ENCODE results near the gene TADA2B. TPM values are rescaled to one million over a fixed set of nuclear protein-coding genes. Genes with fewer than 3 reads are reported as not detected.
"Not testable (repeated sequence)": the region's sequence is repeated elsewhere in the genome, so short reads cannot be mapped to it uniquely, and the experiment has no call there.

Gene TADA2B
- total RNA-seq, 1 donor from 2014 or later: 21.2 TPM

DNA sequence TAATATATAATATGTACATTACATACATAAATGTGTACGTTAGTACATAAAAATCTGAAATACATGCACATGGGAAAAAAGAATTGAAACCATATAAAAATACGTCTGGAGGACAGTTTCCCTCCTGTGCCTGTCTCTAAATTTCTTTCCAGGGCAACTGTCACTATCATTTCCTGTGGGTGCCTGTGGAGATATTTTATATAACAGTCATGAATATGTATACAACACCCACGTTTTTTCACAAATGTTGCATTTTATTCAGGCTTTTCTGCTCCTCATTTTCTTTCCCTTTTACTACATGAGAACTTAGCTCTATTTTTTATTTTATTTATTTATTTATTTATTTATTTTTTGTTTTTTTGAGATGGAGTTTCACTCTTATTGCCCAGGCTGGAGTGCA, 48.9 kb downstream of the TADA2B start:
- no peak overlapping the region for H3K4me3 Mint-ChIP-seq (ENCODE audit: low read depth)
- TF ChIP-seq CTCF (IDR thresholded peaks at IDR 0.05; ENCODE audit: unreplicated experiment): no peak
- H3K4me1 Mint-ChIP-seq (ENCODE audit: low read depth): peaks cover 1% of the 10 kb centered on the region
- no peak for DNase-seq (ENCODE audit: low spot score, unreplicated experiment)
- no peaks in the 10 kb centered on the region for H3K9me3 Mint-ChIP-seq (ENCODE audit: low read depth)
- no peaks in the 10 kb centered on the region for H3K36me3 Mint-ChIP-seq (ENCODE audit: insufficient read depth)
- peaks cover 27% of the 10 kb centered on the region for H3K27me3 Mint-ChIP-seq
- H3K27ac Mint-ChIP-seq: no peak overlapping the region

GRCh38 chr4:7094916-7095315, 51.7 kb downstream of the TADA2B start:
- Mint-ChIP-seq H3K27ac (no peak overlapping the region), H3K36me3 (ENCODE audit: insufficient read depth) (no peaks in the 10 kb centered on the region), H3K27me3 (peaks cover 33% of the 10 kb centered on the region), H3K9me3 (ENCODE audit: low read depth) (no peaks in the 10 kb centered on the region), H3K4me3 (ENCODE audit: low read depth) (no peak overlapping the region), H3K4me1 (ENCODE audit: low read depth) (no peaks in the 10 kb centered on the region)
- no peak for TF ChIP-seq CTCF (IDR thresholded peaks at IDR 0.05; ENCODE audit: unreplicated experiment)
- no peak for DNase-seq (ENCODE audit: low spot score, unreplicated experiment)

DNA sequence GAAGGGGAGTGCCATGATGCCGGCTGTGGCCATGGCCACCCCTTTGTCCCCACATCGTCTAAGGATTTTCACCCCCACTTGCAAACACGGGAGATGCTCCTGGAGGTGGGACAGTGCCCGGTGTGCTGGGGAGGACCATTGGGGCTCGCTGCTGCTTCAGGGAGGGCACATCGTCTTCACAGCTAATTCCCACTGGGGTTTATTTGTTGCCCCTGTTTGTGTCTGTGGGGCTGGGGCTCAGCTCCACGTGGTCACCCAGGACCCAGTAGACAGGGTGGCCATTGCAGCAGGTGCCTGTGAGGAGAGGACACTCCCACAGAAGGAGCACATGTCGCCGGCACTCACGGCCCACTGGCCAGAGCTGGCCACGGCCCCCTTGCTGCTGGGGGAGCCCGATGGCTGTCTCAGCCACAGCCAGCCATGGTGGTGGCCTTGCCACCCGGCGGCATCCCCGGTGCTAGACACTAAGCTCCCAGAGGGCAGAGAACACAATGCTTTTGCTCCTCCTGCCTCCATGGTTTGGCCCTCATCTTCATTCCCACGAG, 52.5 kb downstream of the TADA2B start:
- Mint-ChIP-seq H3K9me3 (ENCODE audit: low read depth) (no peaks in the 10 kb centered on the region), H3K27me3 (peaks cover 32% of the 10 kb centered on the region), H3K36me3 (ENCODE audit: insufficient read depth) (no peaks in the 10 kb centered on the region), H3K4me3 (ENCODE audit: low read depth) (no peak overlapping the region), H3K27ac (no peak overlapping the region), H3K4me1 (ENCODE audit: low read depth) (no peaks in the 10 kb centered on the region)
- no peak for DNase-seq (ENCODE audit: low spot score, unreplicated experiment)
- TF ChIP-seq CTCF (IDR thresholded peaks at IDR 0.05; ENCODE audit: unreplicated experiment): no peak

DNA sequence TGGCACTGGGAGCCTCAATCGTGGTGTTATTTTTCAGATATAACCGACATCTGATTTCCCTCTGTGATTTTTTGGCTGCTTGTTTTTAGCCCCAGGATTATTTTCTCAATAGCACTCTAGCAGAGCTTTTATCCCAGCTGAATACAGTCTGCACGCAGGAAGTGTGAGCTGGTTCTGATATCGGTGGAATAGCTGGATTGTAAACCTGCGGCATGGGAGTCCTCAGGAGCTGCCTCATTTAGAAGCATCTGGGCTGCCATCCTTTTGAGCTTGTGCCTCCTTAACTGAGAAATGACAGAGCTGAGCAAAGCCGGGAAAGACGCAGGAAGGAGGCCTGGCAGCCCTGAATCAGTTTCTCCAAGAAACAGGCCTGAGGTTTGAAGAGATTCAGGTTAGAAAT, 53.1 kb downstream of the TADA2B start:
- Mint-ChIP-seq H3K27ac (no peak overlapping the region), H3K9me3 (ENCODE audit: low read depth) (no peaks in the 10 kb centered on the region), H3K36me3 (ENCODE audit: insufficient read depth) (no peaks in the 10 kb centered on the region), H3K4me3 (ENCODE audit: low read depth) (no peak overlapping the region), H3K4me1 (ENCODE audit: low read depth) (no peaks in the 10 kb centered on the region), H3K27me3 (peaks cover 32% of the 10 kb centered on the region)
- TF ChIP-seq CTCF (IDR thresholded peaks at IDR 0.05; ENCODE audit: unreplicated experiment): no peak
- DNase-seq (ENCODE audit: low spot score, unreplicated experiment): no peak

GRCh38 chr4:7101692-7102515, 58.7 kb downstream of the TADA2B start:
- Mint-ChIP-seq H3K27ac (no peak overlapping the region), H3K4me1 (ENCODE audit: low read depth) (peaks cover 8% of the 10 kb centered on the region), H3K27me3 (peaks cover 41% of the 10 kb centered on the region), H3K9me3 (ENCODE audit: low read depth) (no peaks in the 10 kb centered on the region), H3K36me3 (ENCODE audit: insufficient read depth) (no peaks in the 10 kb centered on the region), H3K4me3 (ENCODE audit: low read depth) (peak overlapping the region; percentile 64)
- no peak for DNase-seq (ENCODE audit: low spot score, unreplicated experiment)
- TF ChIP-seq CTCF (IDR thresholded peaks at IDR 0.05; ENCODE audit: unreplicated experiment): peak; percentile 76

DNA sequence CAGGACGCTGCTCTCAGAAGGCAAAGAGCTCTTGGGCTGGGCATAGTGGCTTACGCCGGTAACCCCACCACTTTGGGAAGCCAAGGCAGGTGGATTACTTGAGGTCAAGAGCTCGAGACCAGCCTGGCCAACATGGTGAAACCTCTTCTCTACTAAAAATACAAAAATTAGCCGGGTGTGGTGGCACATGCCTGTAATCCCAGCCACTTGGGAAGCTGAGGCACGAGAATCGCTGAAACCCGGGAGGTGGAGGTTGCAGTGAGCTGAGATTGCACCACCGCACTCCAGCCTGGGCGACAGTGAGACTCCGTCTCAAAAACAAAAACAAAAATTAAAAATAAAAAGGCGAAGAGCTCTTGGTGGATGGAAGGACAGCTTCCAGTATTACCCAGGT, 59.3 kb downstream of the TADA2B start:
- not testable (repeated sequence) for DNase-seq (ENCODE audit: low spot score, unreplicated experiment); H3K36me3 Mint-ChIP-seq (ENCODE audit: insufficient read depth); H3K9me3 Mint-ChIP-seq (ENCODE audit: low read depth); H3K27ac Mint-ChIP-seq; H3K4me1 Mint-ChIP-seq (ENCODE audit: low read depth)
- Mint-ChIP-seq H3K27me3 (peaks cover 36% of the 10 kb centered on the region), H3K4me3 (ENCODE audit: low read depth) (peak overlapping the region; percentile 74)
